ENCODE results near the gene SPIB.

SPIB gene

DNA sequence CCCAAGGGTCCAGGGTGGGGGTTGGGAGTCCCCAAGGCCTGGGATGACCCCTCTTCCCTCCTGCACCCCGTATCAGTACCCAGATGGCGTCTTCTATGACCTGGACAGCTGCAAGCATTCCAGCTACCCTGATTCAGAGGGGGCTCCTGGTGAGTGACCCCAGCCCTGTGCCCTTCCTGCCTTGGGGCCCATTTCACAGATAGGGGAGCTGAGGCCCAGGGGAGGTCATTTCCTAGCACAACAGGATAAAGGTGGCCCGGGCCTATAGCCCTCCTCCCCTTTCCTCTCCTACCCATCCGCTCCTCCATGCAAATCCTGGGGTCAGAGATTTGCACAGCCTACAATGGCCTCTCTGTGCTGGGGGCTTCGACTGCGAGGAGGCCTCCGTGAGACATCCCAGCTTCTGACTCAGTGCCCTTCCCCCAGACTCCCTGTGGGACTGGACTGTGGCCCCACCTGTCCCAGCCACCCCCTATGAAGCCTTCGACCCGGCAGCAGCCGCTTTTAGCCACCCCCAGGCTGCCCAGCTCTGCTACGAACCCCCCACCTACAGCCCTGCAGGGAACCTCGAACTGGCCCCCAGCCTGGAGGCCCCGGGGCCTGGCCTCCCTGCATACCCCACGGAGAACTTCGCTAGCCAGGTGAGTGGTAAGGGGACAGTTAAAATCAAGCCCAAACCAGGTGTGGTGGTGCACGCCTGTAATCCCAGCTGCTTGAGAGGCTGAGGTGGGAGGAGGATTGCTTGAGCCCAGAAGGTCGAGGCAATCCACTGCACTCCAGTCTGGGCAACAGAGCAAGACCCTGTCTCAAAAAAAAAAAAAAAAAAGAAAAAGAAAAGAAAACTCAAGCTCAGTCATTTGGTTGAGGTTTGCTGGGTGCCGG lies 3.9 kb downstream of the SPIB start:
- Histone ChIP-seq H3K4me2 (ENCODE audit: low read depth, low read length, poor library complexity, severe bottlenecking) (no peak overlapping the region), H3K9ac (ENCODE audit: low read depth, low read length, poor library complexity, severe bottlenecking) (no peak overlapping the region), H3K27me3 (ENCODE audit: insufficient read depth, low read length, poor library complexity, severe bottlenecking) (no peaks in the 10 kb centered on the region), H3F3A (ENCODE audit: low read depth) (no peaks in the 10 kb centered on the region), H2AFZ (ENCODE audit: low read length) (no peak overlapping the region), H3K9me3 (ENCODE audit: insufficient read depth, low read depth, low read length) (no peaks in the 10 kb centered on the region), H3K9me2 (replicated peaks; ENCODE audit: low read depth, low read length) (no peaks in the 10 kb centered on the region), H3K4me1 (ENCODE audit: insufficient read depth, low read length, poor library complexity, severe bottlenecking) (no peaks in the 10 kb centered on the region), H4K20me1 (ENCODE audit: insufficient read depth, low read length, poor library complexity, severe bottlenecking) (no peaks in the 10 kb centered on the region), H3K36me3 (ENCODE audit: insufficient read depth, low read length) (no peaks in the 10 kb centered on the region), H3K79me2 (ENCODE audit: insufficient read depth, low read length) (no peaks in the 10 kb centered on the region), H3K4me3 (ENCODE audit: low read length, poor library complexity, severe bottlenecking) (no peak overlapping the region)
- TF ChIP-seq EZH2phosphoT487 (IDR thresholded peaks at IDR 0.05; ENCODE audit: borderline replicate concordance): no peak
- TF ChIP-seq, protein P1, sequence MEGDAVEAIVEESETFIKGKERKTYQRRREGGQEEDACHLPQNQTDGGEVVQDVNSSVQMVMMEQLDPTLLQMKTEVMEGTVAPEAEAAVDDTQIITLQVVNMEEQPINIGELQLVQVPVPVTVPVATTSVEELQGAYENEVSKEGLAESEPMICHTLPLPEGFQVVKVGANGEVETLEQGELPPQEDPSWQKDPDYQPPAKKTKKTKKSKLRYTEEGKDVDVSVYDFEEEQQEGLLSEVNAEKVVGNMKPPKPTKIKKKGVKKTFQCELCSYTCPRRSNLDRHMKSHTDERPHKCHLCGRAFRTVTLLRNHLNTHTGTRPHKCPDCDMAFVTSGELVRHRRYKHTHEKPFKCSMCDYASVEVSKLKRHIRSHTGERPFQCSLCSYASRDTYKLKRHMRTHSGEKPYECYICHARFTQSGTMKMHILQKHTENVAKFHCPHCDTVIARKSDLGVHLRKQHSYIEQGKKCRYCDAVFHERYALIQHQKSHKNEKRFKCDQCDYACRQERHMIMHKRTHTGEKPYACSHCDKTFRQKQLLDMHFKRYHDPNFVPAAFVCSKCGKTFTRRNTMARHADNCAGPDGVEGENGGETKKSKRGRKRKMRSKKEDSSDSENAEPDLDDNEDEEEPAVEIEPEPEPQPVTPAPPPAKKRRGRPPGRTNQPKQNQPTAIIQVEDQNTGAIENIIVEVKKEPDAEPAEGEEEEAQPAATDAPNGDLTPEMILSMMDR (conservative IDR thresholded peaks at IDR 0.05; ENCODE audit: low read length): no peak

GRCh38 chr19:50423279-50424113 lies 4.8 kb downstream of the SPIB start:
- H3K9me3 ChIP-seq (ENCODE audit: insufficient read depth, low read depth, low read length): no peaks in the 10 kb centered on the region
- H3F3A ChIP-seq (ENCODE audit: low read depth): no peaks in the 10 kb centered on the region
- H2AFZ ChIP-seq (ENCODE audit: low read length): no peak overlapping the region
- TF ChIP-seq, protein P1 (conservative IDR thresholded peaks at IDR 0.05; ENCODE audit: low read length): no peak
- no peak for TF ChIP-seq EZH2phosphoT487 (IDR thresholded peaks at IDR 0.05; ENCODE audit: borderline replicate concordance)
- H4K20me1 ChIP-seq (ENCODE audit: insufficient read depth, low read length, poor library complexity, severe bottlenecking): no peaks in the 10 kb centered on the region
- no peaks in the 10 kb centered on the region for H3K9me2 ChIP-seq (replicated peaks; ENCODE audit: low read depth, low read length)
- no peak overlapping the region for H3K9ac ChIP-seq (ENCODE audit: low read depth, low read length, poor library complexity, severe bottlenecking)
- H3K79me2 ChIP-seq (ENCODE audit: insufficient read depth, low read length): no peaks in the 10 kb centered on the region
- no peaks in the 10 kb centered on the region for H3K36me3 ChIP-seq (ENCODE audit: insufficient read depth, low read length)
- H3K4me3 ChIP-seq (ENCODE audit: low read length, poor library complexity, severe bottlenecking): no peak overlapping the region
- H3K4me1 ChIP-seq (ENCODE audit: insufficient read depth, low read length, poor library complexity, severe bottlenecking): no peaks in the 10 kb centered on the region
- no peak overlapping the region for H3K4me2 ChIP-seq (ENCODE audit: low read depth, low read length, poor library complexity, severe bottlenecking)
- H3K27me3 ChIP-seq (ENCODE audit: insufficient read depth, low read length, poor library complexity, severe bottlenecking): no peaks in the 10 kb centered on the region

GRCh38 chr19:50425581-50425980 lies 6.8 kb downstream of the SPIB start:
- Histone ChIP-seq H3K4me1 (ENCODE audit: insufficient read depth, low read length, poor library complexity, severe bottlenecking) (no peaks in the 10 kb centered on the region), H3K4me3 (ENCODE audit: low read length, poor library complexity, severe bottlenecking) (no peak overlapping the region), H2AFZ (ENCODE audit: low read length) (no peak overlapping the region), H3K9ac (ENCODE audit: low read depth, low read length, poor library complexity, severe bottlenecking) (no peak overlapping the region), H3F3A (ENCODE audit: low read depth) (no peaks in the 10 kb centered on the region), H3K79me2 (ENCODE audit: insufficient read depth, low read length) (no peaks in the 10 kb centered on the region), H3K9me3 (ENCODE audit: insufficient read depth, low read depth, low read length) (no peaks in the 10 kb centered on the region), H3K36me3 (ENCODE audit: insufficient read depth, low read length) (no peaks in the 10 kb centered on the region), H3K4me2 (ENCODE audit: low read depth, low read length, poor library complexity, severe bottlenecking) (no peak overlapping the region), H4K20me1 (ENCODE audit: insufficient read depth, low read length, poor library complexity, severe bottlenecking) (no peaks in the 10 kb centered on the region), H3K27me3 (ENCODE audit: insufficient read depth, low read length, poor library complexity, severe bottlenecking) (no peaks in the 10 kb centered on the region), H3K9me2 (replicated peaks; ENCODE audit: low read depth, low read length) (no peaks in the 10 kb centered on the region)
- TF ChIP-seq, protein P1 (conservative IDR thresholded peaks at IDR 0.05; ENCODE audit: low read length): no peak
- no peak for TF ChIP-seq EZH2phosphoT487 (IDR thresholded peaks at IDR 0.05; ENCODE audit: borderline replicate concordance)

Data from Loucy (cell line).